ENCODE results near the gene SLC25A31. TPM values are rescaled to one million over a fixed set of nuclear protein-coding genes. Genes with fewer than 3 reads are reported as not detected.

The SLC25A31 gene
- not detected in 2 replicates for total RNA-seq

- no peak for DNase-seq (ENCODE audit: extremely low read depth, low read depth, low spot score)
These were observed at the start of gene SLC25A31 for GRCh38 chr4:127730142-127730913. Gene SLC25A31, plus strand, starts transcription at chr4:127730400. Its CDS starts 146 bp downstream, at chr4:127730546.

DNA sequence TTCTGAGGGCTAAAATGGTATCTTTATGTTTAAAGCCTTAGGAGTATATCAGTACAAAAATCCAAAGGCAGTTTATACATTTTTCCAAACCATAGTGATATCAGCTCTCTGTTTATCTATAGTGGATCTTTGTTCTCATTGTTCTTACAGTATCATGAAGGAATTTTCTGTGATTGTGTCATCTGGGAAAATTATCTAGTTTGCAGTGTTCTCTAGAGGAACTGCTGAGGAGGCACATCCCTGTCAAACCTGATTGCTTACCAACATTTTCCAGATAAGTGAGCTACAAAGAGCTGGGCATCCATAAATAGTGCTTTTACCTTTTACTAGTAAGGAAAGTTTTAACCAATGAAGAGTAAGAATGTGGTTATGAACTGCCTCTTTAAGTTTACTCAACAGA lies 44.9 kb upstream of the SLC25A31 start:
- no peak for DNase-seq (ENCODE audit: extremely low read depth, low read depth, low spot score)

GRCh38 chr4:127686658-127687057 lies 43.5 kb upstream of the SLC25A31 start:
- no peak for DNase-seq (ENCODE audit: extremely low read depth, low read depth, low spot score)

GRCh38 chr4:127687580-127687979 lies 42.6 kb upstream of the SLC25A31 start:
- DNase-seq (ENCODE audit: extremely low read depth, low read depth, low spot score), result no peak

- DNase-seq (ENCODE audit: extremely low read depth, low read depth, low spot score), result no peak
These were observed 31.4 kb upstream of the SLC25A31 start for GRCh38 chr4:127698789-127699200.

DNA sequence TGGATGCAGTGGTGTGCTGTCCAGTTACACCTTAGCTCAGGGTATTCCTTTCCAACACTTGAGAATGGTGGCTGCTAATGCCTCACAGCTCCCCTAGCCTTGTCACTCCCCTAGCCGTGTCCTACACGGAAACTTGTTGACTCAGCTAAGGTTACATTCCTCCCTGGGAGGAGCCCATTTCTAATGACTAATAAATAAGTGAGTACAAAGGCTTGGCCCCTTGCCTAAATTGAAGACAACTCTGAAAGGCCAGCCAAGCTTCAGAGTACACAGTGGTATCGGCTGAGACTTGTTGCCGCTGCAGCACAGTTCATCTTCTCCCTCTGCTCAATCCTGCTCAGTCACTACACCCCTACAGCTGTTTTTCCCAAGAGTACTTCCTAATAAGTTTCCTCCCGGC lies 21.2 kb upstream of the SLC25A31 start:
- DNase-seq (ENCODE audit: extremely low read depth, low read depth, low spot score), result peak; percentile 65

GRCh38 chr4:127709456-127709855 lies 20.7 kb upstream of the SLC25A31 start:
- DNase-seq (ENCODE audit: extremely low read depth, low read depth, low spot score), result no peak

GRCh38 chr4:127731406-127731805 lies 1.2 kb downstream of the SLC25A31 start:
- DNase-seq (ENCODE audit: extremely low read depth, low read depth, low spot score), result no peak

GRCh38 chr4:127732623-127733328 lies 2.6 kb downstream of the SLC25A31 start:
- peak; percentile 31 for DNase-seq (ENCODE audit: extremely low read depth, low read depth, low spot score)

DNA sequence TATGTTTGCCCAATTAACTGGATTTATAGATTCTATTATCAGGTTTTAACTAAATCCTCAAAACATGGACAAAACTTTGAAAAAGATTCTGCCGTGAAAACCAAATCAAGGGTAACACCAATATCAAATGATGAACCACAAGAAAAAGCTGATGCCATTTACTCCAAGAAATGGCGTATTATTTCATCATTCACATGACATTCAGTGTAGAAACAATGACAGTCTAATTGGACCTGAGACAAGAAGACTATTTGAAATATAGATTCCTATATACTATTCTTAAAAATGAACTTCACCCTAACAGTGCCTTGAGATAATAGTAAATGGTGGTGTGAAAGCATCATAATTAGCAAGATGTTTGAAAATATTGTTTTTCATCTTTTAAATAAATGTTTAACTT lies 4.8 kb downstream of the SLC25A31 start:
- no peak for DNase-seq (ENCODE audit: extremely low read depth, low read depth, low spot score)

DNA sequence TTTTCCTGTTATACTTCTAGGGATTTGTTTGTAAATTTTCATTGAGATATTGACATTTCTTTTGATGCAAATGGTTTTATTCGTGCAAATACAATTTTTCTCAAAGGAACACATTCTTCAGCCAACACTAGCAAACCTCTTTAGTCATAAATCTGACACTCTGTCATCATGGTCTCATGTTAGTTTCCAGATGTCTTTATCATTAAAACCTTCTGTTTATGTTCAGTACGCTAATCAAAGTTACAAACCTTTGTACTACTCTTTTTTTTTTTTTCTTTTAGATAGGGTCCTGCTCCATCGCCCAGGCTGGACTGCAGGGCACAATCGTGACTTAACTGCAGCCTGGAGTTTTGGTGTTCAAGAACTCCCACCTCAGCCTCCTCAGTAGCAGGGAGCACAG lies 7.1 kb downstream of the SLC25A31 start:
- no peak for DNase-seq (ENCODE audit: extremely low read depth, low read depth, low spot score)

GRCh38 chr4:127741247-127741646 lies 11.0 kb downstream of the SLC25A31 start:
- DNase-seq (ENCODE audit: extremely low read depth, low read depth, low spot score), result no peak

GRCh38 chr4:127747883-127748282 lies 17.7 kb downstream of the SLC25A31 start:
- DNase-seq (ENCODE audit: extremely low read depth, low read depth, low spot score), result no peak

DNA sequence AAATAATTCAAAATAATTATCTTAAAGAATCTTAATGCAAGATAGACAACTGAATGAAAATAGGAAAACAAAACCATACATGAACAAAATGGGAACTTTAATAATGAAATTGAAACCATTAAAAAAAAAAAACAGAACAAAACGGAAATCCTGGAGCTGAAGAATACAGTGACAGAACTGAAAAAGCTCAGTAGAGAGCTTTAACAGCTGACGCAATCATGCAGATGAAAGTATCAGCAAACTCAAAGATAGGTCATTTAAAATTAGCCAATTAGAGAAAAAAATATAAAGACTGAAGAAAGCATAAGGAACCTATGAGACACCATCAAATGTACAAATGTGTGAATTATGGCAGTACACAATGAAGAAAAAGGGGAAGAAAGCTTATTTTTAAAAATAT lies 18.8 kb downstream of the SLC25A31 start:
- DNase-seq (ENCODE audit: extremely low read depth, low read depth, low spot score), result no peak

DNA sequence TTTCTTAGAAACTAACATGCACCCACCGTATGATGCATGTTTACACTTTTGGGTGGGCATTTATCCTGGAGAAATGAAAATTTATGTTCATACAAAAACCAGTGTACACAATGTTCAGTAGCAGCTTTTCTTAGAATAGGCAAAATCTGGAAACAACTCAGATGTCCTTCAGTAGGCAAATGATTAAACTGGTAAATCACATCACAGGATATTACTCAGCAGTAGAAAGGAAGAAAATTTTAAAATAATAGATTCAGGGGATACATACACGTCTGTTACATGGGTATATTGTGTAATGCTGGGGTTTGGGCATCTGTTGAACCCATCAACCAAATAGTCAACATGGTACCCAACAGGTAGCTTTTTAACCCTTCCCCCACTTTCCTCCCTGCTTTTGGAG lies 26.7 kb downstream of the SLC25A31 start:
- no peak for DNase-seq (ENCODE audit: extremely low read depth, low read depth, low spot score)

DNA sequence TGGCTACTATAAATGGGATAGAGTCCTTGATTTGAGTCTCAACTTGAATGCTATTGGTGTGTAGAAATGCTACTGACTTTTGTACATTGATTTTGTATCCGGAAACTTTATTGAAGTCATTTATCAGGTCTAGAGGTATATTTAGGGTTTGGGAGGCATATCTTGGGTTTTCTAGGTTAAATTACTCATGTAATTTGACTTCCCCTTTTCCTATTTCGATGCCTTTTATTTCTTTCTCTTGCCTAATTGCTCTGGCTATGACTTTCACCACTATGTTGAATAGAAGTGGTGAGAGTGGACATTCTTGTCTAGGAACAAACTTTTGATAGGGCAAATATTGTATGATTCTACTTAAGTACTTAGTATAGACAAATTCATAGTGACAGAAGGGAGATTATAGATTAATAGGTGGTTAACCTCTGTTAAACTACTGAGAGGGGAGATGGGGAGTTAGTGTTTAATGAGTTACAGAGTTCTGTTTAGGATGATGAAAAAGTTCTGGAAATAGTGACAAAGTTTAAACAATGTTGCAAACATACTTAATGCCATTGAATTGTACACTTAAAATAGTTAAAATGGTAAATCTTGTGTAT lies 29.1 kb downstream of the SLC25A31 start:
- no peak for DNase-seq (ENCODE audit: extremely low read depth, low read depth, low spot score)

DNA sequence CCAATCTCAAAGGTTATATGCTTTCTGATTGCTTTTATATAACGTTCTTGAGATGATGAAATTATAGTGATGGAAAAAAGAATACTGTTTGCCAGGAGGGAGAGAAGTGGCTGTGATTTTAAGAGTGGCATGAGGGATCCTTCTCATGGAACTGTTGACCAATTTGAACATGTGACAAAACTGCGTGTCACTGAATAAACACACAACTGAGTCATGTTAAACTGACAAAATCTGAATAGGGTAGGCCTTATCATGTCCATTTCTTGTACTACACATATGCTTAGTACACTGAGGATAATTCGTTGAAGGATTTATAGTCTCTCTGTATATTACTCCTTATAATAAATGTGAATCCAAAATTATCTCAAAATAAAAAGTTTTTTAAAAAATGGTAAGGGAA lies 29.7 kb downstream of the SLC25A31 start:
- no peak for DNase-seq (ENCODE audit: extremely low read depth, low read depth, low spot score)

DNA sequence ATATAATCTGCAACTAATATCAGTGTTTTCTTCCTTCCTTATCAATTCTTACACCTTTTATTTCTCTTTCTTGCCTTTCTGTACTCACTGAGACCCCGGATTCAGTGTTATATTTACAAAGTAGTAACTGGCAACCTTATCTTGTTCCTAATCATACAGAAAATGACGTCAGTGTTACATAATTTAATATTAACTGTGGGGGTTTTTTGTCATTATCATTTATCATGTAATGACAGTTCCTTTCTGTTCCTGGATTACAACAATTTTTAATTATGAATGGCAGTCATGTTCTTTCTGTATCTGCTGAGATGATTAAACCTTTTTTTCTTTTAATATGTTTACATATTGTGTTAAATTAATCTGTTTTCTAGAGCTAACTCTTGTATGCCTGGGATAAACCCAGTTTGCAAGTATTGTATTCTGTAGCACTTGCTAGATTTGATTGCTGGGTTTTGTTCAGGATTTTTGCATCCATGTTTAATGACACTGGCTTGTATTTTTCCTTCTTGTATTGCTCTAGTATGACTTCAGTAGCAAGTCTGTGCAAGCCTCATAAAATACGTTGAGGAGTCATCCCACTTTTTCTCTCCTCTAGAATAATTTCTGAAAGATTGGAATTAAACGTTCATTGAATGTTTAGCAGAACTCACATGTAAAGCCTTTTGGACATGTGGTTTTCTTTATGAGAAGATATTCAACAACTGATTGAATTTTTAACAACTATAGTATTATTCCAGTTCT lies 41.5 kb downstream of the SLC25A31 start:
- DNase-seq (ENCODE audit: extremely low read depth, low read depth, low spot score), result no peak

GRCh38 chr4:127772769-127773671 lies 42.8 kb downstream of the SLC25A31 start:
- DNase-seq (ENCODE audit: extremely low read depth, low read depth, low spot score), result no peak

DNA sequence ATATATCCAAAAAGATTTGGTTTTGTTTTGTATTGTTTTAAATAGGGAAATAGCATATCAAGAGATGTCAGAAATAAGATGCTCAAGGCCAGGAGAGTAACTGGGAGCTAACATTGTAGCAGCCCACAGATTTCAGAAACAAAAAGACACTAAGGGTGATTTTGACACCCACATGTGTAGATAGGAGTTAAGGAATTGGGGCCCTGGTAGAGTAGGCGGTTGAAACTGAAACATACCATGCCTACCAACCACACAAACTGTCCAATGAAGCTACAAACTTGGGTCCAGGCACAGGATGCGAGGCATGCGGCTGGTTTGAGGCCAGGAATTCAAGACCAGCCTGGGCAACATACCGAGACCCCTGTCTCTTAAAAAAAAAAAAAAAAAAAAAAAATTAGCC lies 45.6 kb downstream of the SLC25A31 start:
- no peak for DNase-seq (ENCODE audit: extremely low read depth, low read depth, low spot score)
